ENCODE data around the gene RPS2. TPM values are rescaled to one million over a fixed set of nuclear protein-coding genes. Genes with fewer than 3 reads are reported as not detected.

Gene RPS2
- total and polyA plus RNA-seq, 2 donors = 2,266 to 2,485 TPM

DNA sequence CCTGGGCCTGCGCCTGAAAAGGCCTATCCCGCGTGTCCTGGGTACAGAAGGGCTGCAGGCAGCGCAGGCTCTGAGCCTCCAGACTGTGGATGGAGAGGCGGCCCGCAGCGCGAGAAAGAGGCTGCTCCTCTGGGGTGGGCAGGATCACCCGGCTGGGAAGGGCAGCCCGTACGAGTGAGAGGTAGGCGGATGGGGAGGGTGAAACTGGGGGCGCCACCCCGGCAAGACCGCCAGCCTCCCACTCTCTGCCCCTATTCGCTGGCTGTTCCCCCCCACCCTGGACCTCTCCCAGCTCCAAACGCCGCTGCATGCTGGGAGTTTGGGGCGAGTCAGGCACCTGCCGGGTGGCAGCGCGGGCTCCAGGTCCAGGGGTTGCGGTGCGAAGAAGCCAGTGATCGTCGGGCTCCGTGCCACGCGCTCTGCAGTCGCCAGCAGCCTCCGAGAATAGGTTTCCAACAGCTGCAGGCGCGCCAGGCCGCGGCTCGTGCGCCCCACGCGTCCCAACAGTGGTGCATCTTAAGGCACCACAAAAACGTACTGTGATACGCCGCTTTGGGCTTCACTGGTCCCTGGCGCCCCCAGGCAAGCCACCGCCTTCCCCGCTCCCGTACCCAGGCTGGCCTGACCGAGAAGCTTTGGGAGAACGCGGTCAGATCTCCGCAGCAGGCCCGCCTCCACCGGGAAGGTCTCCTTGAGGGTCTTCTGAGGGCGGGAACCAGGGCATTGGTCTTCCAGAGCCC lies 15.6 kb upstream of the RPS2 start:
- Histone ChIP-seq H3K9me3 (ENCODE audit: control insufficient read depth in 2 of 2, insufficient read depth in 1 of 2, low read length in 1 of 2) (peaks cover 2 to 25% of the 10 kb centered on the region in 2 donors), H3K36me3 (ENCODE audit: control insufficient read depth in 2 of 2, insufficient read depth in 2 of 2, low read length in 1 of 2) (peaks cover 34 to 38% of the 10 kb centered on the region in 2 donors), H3K4me3 (ENCODE audit: low read length in 2 of 2) (no peak overlapping the region), H3K27me3 (ENCODE audit: control insufficient read depth in 2 of 2, insufficient read depth in 1 of 2, low read length in 1 of 2) (peaks cover 52 to 66% of the 10 kb centered on the region in 2 donors), H3K27ac (ENCODE audit: low read depth in 1 of 2, low read length in 1 of 2) (no peak overlapping the region), H3K4me1 (ENCODE audit: control insufficient read depth in 2 of 2, insufficient read depth in 2 of 2, low read length in 2 of 2) (peaks cover 10 to 19% of the 10 kb centered on the region in 2 donors)
- WGBS = 11% methylated on average over 53 of the region's 53 CpGs
- no peak for DNase-seq (ENCODE audit: low read depth in 6 of 9, low spot score in 9 of 9)

DNA sequence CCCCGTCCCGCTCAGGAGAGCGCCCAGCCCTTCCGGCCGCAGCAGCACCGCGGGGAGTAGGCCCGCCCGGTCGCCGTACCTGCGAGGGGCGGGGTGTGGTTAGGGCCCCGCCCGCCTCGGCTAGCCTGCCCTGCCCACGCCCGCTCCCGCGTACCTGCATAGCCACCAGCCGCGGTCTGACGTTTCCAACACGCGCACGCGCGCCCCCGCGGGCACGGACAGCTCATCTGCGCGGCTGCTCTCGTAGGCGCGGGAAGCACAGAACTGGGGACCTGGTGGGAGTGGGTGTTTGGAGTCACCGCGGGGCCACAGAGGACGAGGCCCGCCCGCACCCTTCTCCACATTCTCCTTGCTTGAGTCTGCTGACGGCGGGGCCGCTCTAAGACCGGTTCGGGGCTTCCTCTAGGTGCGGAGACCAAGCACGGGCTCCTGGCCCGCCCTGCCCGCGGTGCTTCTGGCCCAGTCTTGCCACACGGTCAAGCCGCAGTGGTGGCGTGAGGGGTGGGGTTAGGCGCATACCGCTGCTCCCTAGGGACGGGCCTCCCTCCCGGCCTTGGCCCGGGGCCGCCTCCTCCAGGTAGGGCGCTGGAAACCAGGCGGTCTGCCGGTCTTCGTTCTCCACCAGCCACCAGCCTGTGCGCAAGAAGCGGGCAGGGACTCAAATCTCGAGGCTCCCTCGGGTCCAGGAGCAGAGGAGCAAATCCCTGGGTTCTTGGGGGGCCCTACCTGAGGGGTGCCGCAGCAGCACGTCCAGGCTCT lies 14.8 kb upstream of the RPS2 start:
- 39% methylated on average over 70 of the region's 70 CpGs for WGBS
- H3K4me3 ChIP-seq (ENCODE audit: low read length in 2 of 2) = no peak overlapping the region
- H3K36me3 ChIP-seq (ENCODE audit: control insufficient read depth in 2 of 2, insufficient read depth in 2 of 2, low read length in 1 of 2) = peaks cover 39 to 45% of the 10 kb centered on the region in 2 donors
- H3K27ac ChIP-seq (ENCODE audit: low read depth in 1 of 2, low read length in 1 of 2) = no peak overlapping the region
- H3K4me1 ChIP-seq (ENCODE audit: control insufficient read depth in 2 of 2, insufficient read depth in 2 of 2, low read length in 2 of 2) = peaks cover 6 to 11% of the 10 kb centered on the region in 2 donors
- peaks cover 52 to 59% of the 10 kb centered on the region in 2 donors for H3K27me3 ChIP-seq (ENCODE audit: control insufficient read depth in 2 of 2, insufficient read depth in 1 of 2, low read length in 1 of 2)
- H3K9me3 ChIP-seq (ENCODE audit: control insufficient read depth in 2 of 2, insufficient read depth in 1 of 2, low read length in 1 of 2) = peaks cover 2 to 25% of the 10 kb centered on the region in 2 donors
- DNase-seq (ENCODE audit: low read depth in 6 of 9, low spot score in 9 of 9) = no peak

DNA sequence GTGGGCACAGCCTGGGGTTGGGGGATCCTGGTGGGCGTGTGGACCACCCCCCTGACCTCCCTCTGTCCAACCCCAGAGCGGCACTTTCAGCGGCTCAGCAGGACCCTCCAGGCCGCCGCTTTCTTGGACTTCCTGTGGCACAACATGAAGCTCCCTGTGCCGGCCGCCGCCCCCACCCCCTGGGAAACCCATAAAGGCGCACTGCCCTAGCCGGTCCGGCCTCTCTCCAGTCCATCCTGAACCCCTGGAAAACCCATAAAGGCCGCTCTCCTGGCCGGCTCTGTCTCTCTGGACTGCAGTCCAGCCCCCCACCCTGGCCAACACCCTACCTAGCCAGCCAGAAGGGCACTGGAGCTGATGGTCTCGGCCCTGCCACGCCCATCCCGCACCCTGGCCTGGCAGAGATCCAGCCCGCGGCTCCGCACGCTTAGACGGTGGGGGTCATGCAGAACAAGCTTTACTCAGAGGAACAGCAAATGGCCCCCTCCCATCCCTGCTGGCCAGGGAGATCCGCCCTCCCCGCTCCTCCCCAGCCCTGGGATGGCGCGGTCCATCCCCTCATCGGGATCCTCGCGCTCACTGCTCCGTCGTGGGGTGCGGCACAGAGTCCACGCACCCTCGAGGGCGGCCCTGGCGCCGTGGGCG lies 14.0 kb upstream of the RPS2 start:
- Histone ChIP-seq H3K27ac (ENCODE audit: low read depth in 1 of 2, low read length in 1 of 2) (no peak overlapping the region), H3K27me3 (ENCODE audit: control insufficient read depth in 2 of 2, insufficient read depth in 1 of 2, low read length in 1 of 2) (peaks cover 52 to 56% of the 10 kb centered on the region in 2 donors), H3K4me3 (ENCODE audit: low read length in 2 of 2) (no peak overlapping the region), H3K4me1 (ENCODE audit: control insufficient read depth in 2 of 2, insufficient read depth in 2 of 2, low read length in 2 of 2) (peaks cover 6 to 9% of the 10 kb centered on the region in 2 donors), H3K36me3 (ENCODE audit: control insufficient read depth in 2 of 2, insufficient read depth in 2 of 2, low read length in 1 of 2) (peaks cover 39 to 51% of the 10 kb centered on the region in 2 donors), H3K9me3 (ENCODE audit: control insufficient read depth in 2 of 2, insufficient read depth in 1 of 2, low read length in 1 of 2) (peaks cover 2 to 25% of the 10 kb centered on the region in 2 donors)
- no peak for DNase-seq (ENCODE audit: low read depth in 6 of 9, low spot score in 9 of 9)
- WGBS = 94% methylated on average over 37 of the region's 37 CpGs

DNA sequence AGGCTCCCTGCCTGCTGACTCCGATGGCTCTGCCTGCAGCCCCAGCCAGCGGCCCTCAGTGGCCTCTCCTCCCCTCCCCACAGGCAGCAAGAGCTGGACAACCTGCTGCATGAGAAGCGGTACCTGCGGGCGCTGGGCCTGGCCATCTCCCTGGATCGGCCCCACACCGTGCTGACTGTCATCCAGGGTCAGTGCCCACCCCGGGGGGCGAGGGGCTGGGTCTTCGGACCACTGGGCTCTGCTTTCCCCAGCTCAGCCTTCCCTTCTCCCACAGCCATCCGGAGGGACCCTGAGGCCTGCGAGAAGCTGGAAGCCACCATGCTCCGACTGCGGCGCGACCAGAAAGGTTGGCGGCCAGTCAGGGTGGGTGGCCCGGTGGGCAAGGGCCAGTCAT lies 13.2 kb upstream of the RPS2 start:
- H3K9me3 ChIP-seq (ENCODE audit: control insufficient read depth in 2 of 2, insufficient read depth in 1 of 2, low read length in 1 of 2) = peaks cover 2 to 18% of the 10 kb centered on the region in 2 donors
- no peak for DNase-seq (ENCODE audit: low read depth in 6 of 9, low spot score in 9 of 9)
- WGBS = 97% methylated on average over 18 of the region's 18 CpGs
- H3K27ac ChIP-seq (ENCODE audit: low read depth in 1 of 2, low read length in 1 of 2) = no peak overlapping the region
- H3K36me3 ChIP-seq (ENCODE audit: control insufficient read depth in 2 of 2, insufficient read depth in 2 of 2, low read length in 1 of 2) = peaks cover 39 to 51% of the 10 kb centered on the region in 2 donors
- H3K4me3 ChIP-seq (ENCODE audit: low read length in 2 of 2) = no peak overlapping the region
- H3K27me3 ChIP-seq (ENCODE audit: control insufficient read depth in 2 of 2, insufficient read depth in 1 of 2, low read length in 1 of 2) = peaks cover 47 to 49% of the 10 kb centered on the region in 2 donors
- peaks cover 0 to 3% of the 10 kb centered on the region in 2 donors for H3K4me1 ChIP-seq (ENCODE audit: control insufficient read depth in 2 of 2, insufficient read depth in 2 of 2, low read length in 2 of 2)

DNA sequence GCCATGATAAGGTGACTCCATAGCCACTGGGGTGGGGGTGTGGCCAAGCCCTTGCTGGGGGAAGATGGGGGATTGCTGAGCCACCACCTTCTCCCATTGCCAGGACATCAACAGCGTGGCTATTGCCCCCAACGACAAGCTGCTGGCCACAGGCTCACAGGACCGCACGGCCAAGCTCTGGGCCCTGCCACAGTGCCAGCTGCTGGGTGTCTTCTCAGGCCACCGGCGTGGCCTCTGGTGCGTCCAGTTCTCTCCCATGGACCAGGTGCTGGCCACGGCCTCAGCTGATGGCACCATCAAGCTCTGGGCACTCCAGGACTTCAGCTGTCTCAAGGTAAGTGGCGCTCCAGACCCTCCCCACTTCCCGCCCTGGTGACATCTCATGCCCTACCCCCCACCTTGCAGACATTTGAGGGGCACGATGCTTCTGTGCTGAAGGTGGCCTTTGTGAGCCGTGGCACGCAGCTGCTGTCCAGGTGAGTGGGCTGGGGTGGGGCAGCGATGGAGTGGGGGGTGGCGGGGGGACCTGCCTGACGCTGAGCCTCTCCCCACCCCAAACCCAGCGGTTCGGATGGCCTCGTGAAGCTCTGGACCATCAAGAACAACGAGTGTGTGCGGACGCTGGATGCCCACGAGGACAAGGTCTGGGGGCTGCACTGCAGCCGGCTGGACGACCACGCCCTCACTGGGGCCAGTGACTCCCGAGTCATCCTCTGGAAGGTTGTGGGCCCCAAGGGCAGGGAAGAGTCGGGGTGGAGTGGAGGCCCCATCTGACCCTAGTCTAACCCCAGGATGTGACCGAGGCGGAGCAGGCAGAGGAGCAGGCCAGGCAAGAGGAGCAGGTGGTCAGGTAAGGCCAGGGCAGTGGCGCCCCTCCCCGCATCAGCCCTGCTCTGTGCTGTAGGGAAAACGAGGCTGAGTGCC lies 12.6 kb upstream of the RPS2 start:
- H3K4me1 ChIP-seq (ENCODE audit: control insufficient read depth in 2 of 2, insufficient read depth in 2 of 2, low read length in 2 of 2) = peaks cover 3 to 10% of the 10 kb centered on the region in 2 donors
- H3K4me3 ChIP-seq (ENCODE audit: low read length in 2 of 2) = no peak overlapping the region
- 97% methylated on average over 33 of the region's 33 CpGs for WGBS
- H3K27me3 ChIP-seq (ENCODE audit: control insufficient read depth in 2 of 2, insufficient read depth in 1 of 2, low read length in 1 of 2) = peaks cover 41 to 43% of the 10 kb centered on the region in 2 donors
- H3K36me3 ChIP-seq (ENCODE audit: control insufficient read depth in 2 of 2, insufficient read depth in 2 of 2, low read length in 1 of 2) = peaks cover 39 to 51% of the 10 kb centered on the region in 2 donors
- no peak overlapping the region for H3K27ac ChIP-seq (ENCODE audit: low read depth in 1 of 2, low read length in 1 of 2)
- H3K9me3 ChIP-seq (ENCODE audit: control insufficient read depth in 2 of 2, insufficient read depth in 1 of 2, low read length in 1 of 2) = peaks cover 2 to 18% of the 10 kb centered on the region in 2 donors
- DNase-seq (ENCODE audit: low read depth in 6 of 9, low spot score in 9 of 9) = no peak

DNA sequence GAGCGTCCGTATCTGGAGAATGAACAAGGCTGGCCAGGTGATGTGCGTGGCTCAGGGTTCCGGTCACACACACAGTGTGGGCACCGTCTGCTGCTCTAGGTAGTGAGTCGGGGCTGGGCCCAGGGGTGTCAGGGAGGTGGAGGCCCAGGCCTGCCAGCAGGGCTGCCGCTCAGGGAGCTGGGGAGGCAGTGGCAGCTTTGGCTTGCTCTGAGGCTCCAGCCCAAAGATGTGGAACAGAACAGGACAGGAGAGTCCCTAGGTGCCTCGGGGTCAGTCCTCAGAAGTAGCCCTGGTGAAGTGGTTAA lies 11.5 kb upstream of the RPS2 start:
- H3K27ac ChIP-seq (ENCODE audit: low read depth in 1 of 2, low read length in 1 of 2) = no peak overlapping the region
- no peak overlapping the region for H3K4me3 ChIP-seq (ENCODE audit: low read length in 2 of 2)
- H3K36me3 ChIP-seq (ENCODE audit: control insufficient read depth in 2 of 2, insufficient read depth in 2 of 2, low read length in 1 of 2) = peaks cover 39 to 51% of the 10 kb centered on the region in 2 donors
- no peak for DNase-seq (ENCODE audit: low read depth in 6 of 9, low spot score in 9 of 9)
- peaks cover 30 to 32% of the 10 kb centered on the region in 2 donors for H3K27me3 ChIP-seq (ENCODE audit: control insufficient read depth in 2 of 2, insufficient read depth in 1 of 2, low read length in 1 of 2)
- peaks cover 3 to 15% of the 10 kb centered on the region in 2 donors for H3K4me1 ChIP-seq (ENCODE audit: control insufficient read depth in 2 of 2, insufficient read depth in 2 of 2, low read length in 2 of 2)
- 97% methylated on average over 8 of the region's 8 CpGs for WGBS
- H3K9me3 ChIP-seq (ENCODE audit: control insufficient read depth in 2 of 2, insufficient read depth in 1 of 2, low read length in 1 of 2) = peaks cover 2 to 14% of the 10 kb centered on the region in 2 donors

DNA sequence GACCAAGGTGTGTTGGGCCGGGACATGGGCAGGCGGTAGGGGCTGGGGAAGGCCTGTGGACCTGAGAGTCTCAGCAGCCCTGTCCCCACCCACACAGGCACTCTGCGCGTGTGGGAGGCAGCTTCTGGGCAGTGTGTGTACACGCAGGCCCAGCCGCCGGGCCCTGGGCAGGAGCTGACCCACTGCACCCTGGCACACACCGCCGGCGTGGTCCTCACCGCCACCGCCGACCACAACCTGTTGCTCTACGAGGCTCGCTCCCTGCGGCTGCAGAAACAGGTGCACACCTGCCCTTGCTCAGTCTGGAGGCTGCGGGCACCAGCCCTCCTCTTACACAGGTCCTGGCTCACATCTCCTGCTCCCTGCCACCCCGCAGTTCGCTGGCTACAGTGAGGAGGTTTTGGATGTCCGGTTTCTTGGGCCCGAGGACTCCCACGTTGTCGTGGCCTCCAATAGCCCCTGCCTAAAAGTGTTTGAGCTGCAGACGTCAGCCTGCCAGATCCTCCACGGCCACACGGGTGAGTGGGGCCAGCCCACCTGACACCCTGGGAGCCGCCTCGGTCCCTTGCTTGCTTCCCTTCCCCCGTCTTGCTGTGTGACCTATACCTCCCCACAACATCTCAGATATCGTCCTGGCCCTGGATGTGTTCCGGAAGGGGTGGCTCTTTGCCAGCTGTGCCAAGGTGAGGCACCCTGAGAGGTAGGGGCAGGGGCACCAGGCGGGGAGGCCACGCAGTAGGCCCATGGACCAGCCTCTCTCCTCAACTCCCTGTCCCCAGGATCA lies 11.0 kb upstream of the RPS2 start:
- WGBS = 98% methylated on average over 33 of the region's 33 CpGs
- peaks cover 25 to 27% of the 10 kb centered on the region in 2 donors for H3K27me3 ChIP-seq (ENCODE audit: control insufficient read depth in 2 of 2, insufficient read depth in 1 of 2, low read length in 1 of 2)
- H3K4me1 ChIP-seq (ENCODE audit: control insufficient read depth in 2 of 2, insufficient read depth in 2 of 2, low read length in 2 of 2) = peaks cover 7 to 20% of the 10 kb centered on the region in 2 donors
- H3K9me3 ChIP-seq (ENCODE audit: control insufficient read depth in 2 of 2, insufficient read depth in 1 of 2, low read length in 1 of 2) = peaks cover 2 to 9% of the 10 kb centered on the region in 2 donors
- no peak overlapping the region for H3K4me3 ChIP-seq (ENCODE audit: low read length in 2 of 2)
- H3K27ac ChIP-seq (ENCODE audit: low read depth in 1 of 2, low read length in 1 of 2) = no peak overlapping the region
- H3K36me3 ChIP-seq (ENCODE audit: control insufficient read depth in 2 of 2, insufficient read depth in 2 of 2, low read length in 1 of 2) = peaks cover 39 to 51% of the 10 kb centered on the region in 2 donors
- DNase-seq (ENCODE audit: low read depth in 6 of 9, low spot score in 9 of 9) = no peak
